ENCODE results near the gene ATF4.
"Not testable (repeated sequence)": the region's sequence is repeated elsewhere in the genome, so short reads cannot be mapped to it uniquely, and the experiment has no call there.

Gene ATF4

GRCh38 chr22:39519681-39520225, 609 bp upstream of the ATF4 start:
- CTCF ChIA-PET, result interaction anchor here (0.6 to 2.2 kb wide), 10 partner anchors 9 to 519 kb away, joined by 3 to 24 read pairs (median 4); partner anchors contain the start of gene MIEF1

DNA sequence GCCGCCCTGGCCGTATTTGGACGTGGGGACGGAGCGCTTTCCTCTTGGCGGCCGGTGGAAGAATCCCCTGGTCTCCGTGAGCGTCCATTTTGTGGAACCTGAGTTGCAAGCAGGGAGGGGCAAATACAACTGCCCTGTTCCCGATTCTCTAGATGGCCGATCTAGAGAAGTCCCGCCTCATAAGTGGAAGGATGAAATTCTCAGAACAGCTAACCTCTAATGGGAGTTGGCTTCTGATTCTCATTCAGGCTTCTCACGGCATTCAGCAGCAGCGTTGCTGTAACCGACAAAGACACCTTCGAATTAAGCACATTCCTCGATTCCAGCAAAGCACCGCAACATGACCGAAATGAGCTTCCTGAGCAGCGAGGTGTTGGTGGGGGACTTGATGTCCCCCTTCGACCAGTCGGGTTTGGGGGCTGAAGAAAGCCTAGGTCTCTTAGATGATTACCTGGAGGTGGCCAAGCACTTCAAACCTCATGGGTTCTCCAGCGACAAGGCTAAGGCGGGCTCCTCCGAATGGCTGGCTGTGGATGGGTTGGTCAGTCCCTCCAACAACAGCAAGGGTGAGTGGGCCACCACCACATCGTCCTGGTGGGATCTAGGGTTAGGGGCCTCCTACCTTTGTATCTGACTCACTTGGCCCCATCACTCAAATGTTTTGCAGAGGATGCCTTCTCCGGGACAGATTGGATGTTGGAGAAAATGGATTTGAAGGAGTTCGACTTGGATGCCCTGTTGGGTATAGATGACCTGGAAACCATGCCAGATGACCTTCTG, 934 bp downstream of the ATF4 start:
- ChIA-PET POLR2A (interaction anchor here (0.6 to 2.2 kb wide), 7 partner anchors 8 to 523 kb away, joined by 3 to 16 read pairs (median 5); partner anchors contain the start of genes MIEF1 and RPS19BP1), CTCF (interaction anchor here (1.4 to 2.2 kb wide), 3 partner anchors 9 to 25 kb away, joined by 4 to 24 read pairs (median 5); partner anchors contain the start of gene MIEF1)
- DNase-seq (ENCODE audit: extremely low spot score), result not testable (repeated sequence)

More at GRCh38 chr22:39519681-39520225, 609 bp upstream of the ATF4 start:
- POLR2A ChIA-PET, result interaction anchor here (0.6 to 2.2 kb wide), 21 partner anchors 8 to 1845 kb away, joined by 3 to 25 read pairs (median 5); partner anchors contain the start of genes CBX7, MIEF1, RPL3 and RPS19BP1
- DNase-seq (ENCODE audit: extremely low spot score), result peak; percentile 97
- peak; percentile 50 for TF ChIP-seq CTCF (IDR thresholded peaks at IDR 0.05; ENCODE audit: control extremely low read depth, extremely low read depth, low read depth, missing control alignments)

DNA sequence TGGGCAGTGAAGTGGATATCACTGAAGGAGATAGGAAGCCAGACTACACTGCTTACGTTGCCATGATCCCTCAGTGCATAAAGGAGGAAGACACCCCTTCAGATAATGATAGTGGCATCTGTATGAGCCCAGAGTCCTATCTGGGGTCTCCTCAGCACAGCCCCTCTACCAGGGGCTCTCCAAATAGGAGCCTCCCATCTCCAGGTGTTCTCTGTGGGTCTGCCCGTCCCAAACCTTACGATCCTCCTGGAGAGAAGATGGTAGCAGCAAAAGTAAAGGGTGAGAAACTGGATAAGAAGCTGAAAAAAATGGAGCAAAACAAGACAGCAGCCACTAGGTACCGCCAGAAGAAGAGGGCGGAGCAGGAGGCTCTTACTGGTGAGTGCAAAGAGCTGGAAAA, 1.7 kb downstream of the ATF4 start:
- ChIA-PET CTCF (interaction anchor here (1.1 to 1.4 kb wide), 4 partner anchors 25 to 514 kb away, joined by 3 to 5 read pairs (median 4); no protein-coding TSS in a partner anchor), POLR2A (interaction anchor here (0.6 to 1.8 kb wide), 9 partner anchors 9 to 522 kb away, joined by 3 to 14 read pairs (median 4); partner anchors contain the start of genes RPL3 and RPS19BP1)
- DNase-seq (ENCODE audit: extremely low spot score), result not testable (repeated sequence)

DNA sequence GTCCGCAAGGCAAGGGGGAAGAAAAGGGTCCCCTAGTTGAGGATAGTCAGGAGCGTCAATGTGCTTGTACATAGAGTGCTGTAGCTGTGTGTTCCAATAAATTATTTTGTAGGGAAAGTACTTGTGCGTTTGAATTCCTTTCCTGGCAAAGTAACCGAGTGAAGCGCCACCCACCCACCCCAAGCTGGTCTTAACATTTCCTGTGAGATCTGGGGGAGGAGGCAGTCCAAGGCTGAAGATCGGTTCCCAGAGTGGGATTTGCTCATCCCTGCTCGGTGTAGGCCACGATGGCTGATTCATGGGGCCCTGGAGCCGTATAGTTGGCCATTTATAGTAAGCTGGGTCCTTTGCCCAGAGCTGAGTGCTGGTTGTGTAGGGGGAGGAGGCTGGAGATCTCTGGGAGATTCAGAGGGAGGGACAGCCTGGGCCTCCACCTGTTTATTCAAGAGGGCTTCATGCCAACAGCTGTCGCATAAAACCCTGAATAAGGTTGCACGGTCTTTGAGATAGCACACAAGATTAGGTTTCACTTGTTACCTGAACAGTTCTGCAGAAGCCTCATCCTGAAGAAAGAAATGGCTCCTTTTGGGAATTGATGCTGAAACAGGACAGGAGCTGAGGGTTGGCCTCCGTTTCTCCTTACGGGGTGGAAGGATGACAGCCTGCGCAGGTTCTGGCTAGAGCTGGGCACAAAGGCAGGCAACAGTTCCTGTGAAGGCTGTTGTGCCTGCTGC, 2.4 kb downstream of the ATF4 start:
- no peak for TF ChIP-seq CTCF (IDR thresholded peaks at IDR 0.05; ENCODE audit: control extremely low read depth, extremely low read depth, low read depth, missing control alignments)
- POLR2A ChIA-PET, result interaction anchor here (0.6 to 1.8 kb wide), 12 partner anchors 10 to 1372 kb away, joined by 3 to 14 read pairs (median 4); partner anchors contain the start of genes RPL3 and RPS19BP1
- no peak for DNase-seq (ENCODE audit: extremely low spot score)
- CTCF ChIA-PET, result interaction anchor here (1.1 to 1.4 kb wide), 4 partner anchors 26 to 513 kb away, joined by 3 to 5 read pairs (median 4); no protein-coding TSS in a partner anchor

DNA sequence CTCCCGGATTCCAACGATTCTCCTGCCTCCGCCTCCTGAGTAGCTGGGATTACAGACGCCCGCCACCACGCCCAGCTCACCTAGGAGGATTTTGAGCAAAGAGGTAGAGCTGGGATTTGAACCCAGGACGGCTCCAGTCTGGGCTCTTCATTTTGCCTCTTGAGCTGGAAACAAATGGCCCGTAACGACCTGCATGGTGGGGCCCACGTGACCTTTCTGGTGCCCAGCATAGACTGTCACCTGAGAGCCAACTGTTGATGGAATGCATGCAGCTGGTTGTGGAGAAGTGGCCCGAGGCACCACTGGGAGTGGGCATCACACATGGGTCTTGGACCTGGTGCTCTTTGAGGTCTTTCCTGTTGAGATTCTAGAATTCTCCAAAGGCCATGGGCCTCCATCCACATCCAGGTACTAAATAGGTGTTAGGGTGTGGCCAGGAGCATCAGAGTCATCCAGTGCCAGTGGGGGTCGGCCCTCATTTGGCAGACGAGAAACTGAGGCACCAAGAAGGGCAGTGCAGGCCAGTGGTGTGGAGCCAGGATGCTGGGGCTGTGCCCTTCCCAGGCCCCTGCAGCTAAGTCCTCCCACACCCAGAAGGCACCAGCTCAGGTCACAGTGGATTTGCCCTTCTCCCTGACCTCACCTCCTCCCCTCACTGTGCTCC, 3.9 kb downstream of the ATF4 start:
- TF ChIP-seq CTCF (IDR thresholded peaks at IDR 0.05; ENCODE audit: control extremely low read depth, extremely low read depth, low read depth, missing control alignments), result no peak
- CTCF ChIA-PET, result interaction anchor here (1.0 to 2.0 kb wide), 7 partner anchors 10 to 523 kb away, joined by 3 to 7 read pairs (median 6); no protein-coding TSS in a partner anchor
- POLR2A ChIA-PET, result interaction anchor here (0.6 to 1.7 kb wide), 7 partner anchors 28 to 823 kb away, joined by 3 to 5 read pairs (median 4); partner anchors contain the start of gene TAB1
- DNase-seq (ENCODE audit: extremely low spot score), result no peak

DNA sequence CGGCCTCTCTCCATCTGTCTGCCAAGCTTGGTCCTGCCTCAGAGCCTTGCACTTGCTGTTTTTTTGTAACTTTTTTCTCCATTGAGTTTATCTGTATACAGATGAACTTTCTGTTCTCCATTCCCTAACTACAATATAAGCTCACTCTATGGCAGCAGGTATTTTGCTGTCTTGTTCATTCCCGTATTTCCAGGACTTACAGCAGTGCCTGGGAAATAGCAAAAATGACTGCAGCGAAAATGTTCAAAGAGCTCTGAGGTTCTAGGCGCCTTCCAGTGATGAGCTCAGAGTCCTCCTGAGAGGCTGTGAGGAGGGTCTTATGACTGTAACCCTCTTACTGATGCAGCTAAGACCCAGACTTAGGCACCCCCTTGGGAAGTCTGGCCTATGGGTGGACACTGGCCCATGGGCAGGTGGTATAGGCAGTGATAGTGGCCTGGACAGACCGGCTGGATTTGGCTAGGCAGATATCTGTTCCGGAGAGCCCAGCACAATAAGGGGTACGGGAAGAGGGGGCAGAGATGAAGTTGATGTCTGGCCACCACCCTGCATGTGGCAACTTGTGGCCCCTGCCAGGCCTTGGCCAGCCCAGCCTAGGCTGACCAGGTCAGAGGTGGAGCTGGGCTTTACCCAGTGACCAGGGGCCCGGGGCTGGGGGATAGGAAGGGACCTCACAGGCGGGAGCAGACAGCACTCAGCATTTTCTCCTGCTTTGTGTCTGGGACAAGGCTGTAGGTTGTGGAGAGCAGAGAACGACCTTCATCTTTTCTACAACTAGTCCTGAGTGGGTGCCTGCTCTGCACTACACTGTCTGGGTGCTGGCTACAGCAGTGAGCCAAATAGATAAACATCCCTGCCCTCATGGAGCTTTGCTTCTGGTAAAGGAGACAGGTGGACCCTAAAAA, 4.6 kb downstream of the ATF4 start:
- ChIA-PET POLR2A (interaction anchor here (0.6 to 1.7 kb wide), 8 partner anchors 11 to 519 kb away, joined by 3 to 5 read pairs (median 3); partner anchors contain the start of gene TAB1), CTCF (interaction anchor here (0.6 to 2.0 kb wide), 9 partner anchors 9 to 522 kb away, joined by 3 to 7 read pairs (median 4); no protein-coding TSS in a partner anchor)
- no peak for DNase-seq (ENCODE audit: extremely low spot score)
- TF ChIP-seq CTCF (IDR thresholded peaks at IDR 0.05; ENCODE audit: control extremely low read depth, extremely low read depth, low read depth, missing control alignments), result no peak
